Keratinocyte (primary cell): ENCODE measurements around the gene ANKRD61. TPM values are rescaled to one million over a fixed set of nuclear protein-coding genes. Genes with fewer than 3 reads are reported as not detected.
"Not testable (repeated sequence)": the region's sequence is repeated elsewhere in the genome, so short reads cannot be mapped to it uniquely, and the experiment has no call there.

Source experiments
- DNase-seq: peaks from one replicate; pipeline ENCODE4 v3.0.0-alpha.2; 2011; ENCODE audit warnings: low read depth, missing footprints, low spot score
- FAIRE-seq: peaks from 2 replicates; lab custom pipeline; 2011; peaks lifted over from hg19 to GRCh38; lab: Jason Lieb, UNC
- H2AFZ ChIP-seq: 2 replicates; pipeline ENCODE4 v1.6.0; 2012; ENCODE audit warnings: low read length, control low read depth, inconsistent platforms; ENCODE audit not compliant: control insufficient read depth
- H3K27ac ChIP-seq: 2 replicates; pipeline ENCODE4 v1.5.1; 2011; ENCODE audit warnings: low read length; ENCODE audit not compliant: control insufficient read depth, insufficient read depth
- H3K27me3 ChIP-seq: 3 replicates; pipeline ENCODE4 v1.6.0; 2011; ENCODE audit warnings: low read length; ENCODE audit not compliant: control insufficient read depth, insufficient read depth; ENCODE audit errors: extremely low read depth
- H3K36me3 ChIP-seq, 2 experiments: 2 replicates in 1 of 2; 3 replicates in 1 of 2; pipeline ENCODE4 v1.5.1; 2011; ENCODE audit warnings: low read length in 2 of 2, mild to moderate bottlenecking in 1 of 2; ENCODE audit not compliant: control insufficient read depth in 2 of 2, insufficient read depth in 2 of 2; ENCODE audit errors: extremely low read depth in 1 of 2
- H3K4me1 ChIP-seq: 3 replicates; pipeline ENCODE4 v1.5.1; 2011; ENCODE audit warnings: low read length; ENCODE audit not compliant: control insufficient read depth, insufficient read depth; ENCODE audit errors: extremely low read depth
- H3K4me2 ChIP-seq: 3 replicates; pipeline ENCODE4 v1.6.0; 2011; ENCODE audit warnings: low read depth, low read length; ENCODE audit not compliant: control insufficient read depth, insufficient read depth; ENCODE audit errors: extremely low read depth
- H3K4me3 ChIP-seq, 3 experiments: fragments of 200-600 bp in 1 of 3; sonication (generic) in 1 of 3; 2 replicates in 2 of 3; 3 replicates in 1 of 3; pipeline ENCODE4 v1.5.1; 2011 to 2016; ENCODE audit warnings: low read length in 3 of 3, mild to moderate bottlenecking in 3 of 3, control low read depth in 2 of 3, inconsistent platforms in 1 of 3, low read depth in 1 of 3, mixed read lengths in 1 of 3, mixed run types in 1 of 3, moderate library complexity in 1 of 3; ENCODE audit not compliant: control insufficient read depth in 2 of 3, insufficient read depth in 2 of 3; ENCODE audit errors: extremely low read depth in 1 of 3
- H3K79me2 ChIP-seq: 2 replicates; pipeline ENCODE4 v1.6.0; 2012; ENCODE audit warnings: low read length; ENCODE audit not compliant: control insufficient read depth, insufficient read depth
- H3K9ac ChIP-seq: 3 replicates; pipeline ENCODE4 v1.6.0; 2011; ENCODE audit warnings: low read length; ENCODE audit not compliant: control insufficient read depth, insufficient read depth; ENCODE audit errors: extremely low read depth
- H3K9me1 ChIP-seq: 3 replicates; pipeline ENCODE4 v1.6.0; 2011; ENCODE audit warnings: low read length; ENCODE audit not compliant: control insufficient read depth, insufficient read depth; ENCODE audit errors: extremely low read depth
- H3K9me3 ChIP-seq: 2 replicates; pipeline ENCODE4 v1.5.1; 2012; ENCODE audit warnings: low read depth, low read length; ENCODE audit not compliant: control insufficient read depth
- H4K20me1 ChIP-seq: 3 replicates; pipeline ENCODE4 v1.6.0; 2011; ENCODE audit warnings: low read length; ENCODE audit not compliant: control insufficient read depth, insufficient read depth; ENCODE audit errors: extremely low read depth
- EZH2 ChIP-seq: IDR thresholded peaks from one replicate; pipeline ENCODE4 v1.6.1; 2012; ENCODE audit warnings: inconsistent platforms, mild to moderate bottlenecking, low read length, moderate library complexity
- dilution Hi-C: fragments of 300-500 bp; cut with MboI; formaldehyde crosslinking; loops from one replicate; pipeline ENCODE4 v1.7.0; 2020; ENCODE audit warnings: low sequenced_read_pairs; ENCODE audit not compliant: extremely low pct_ligation_motif_present
- polyA plus RNA-seq, 5 experiments: library from polyadenylated mRNA; depleted of rRNA in 3 of 5; stranded (reverse) in 3 of 5; stranded (forward) in 1 of 5; unstranded in 1 of 5; fragments of >200 nt; gene quantifications; 1 replicate in 1 of 5; 2 replicates in 3 of 5; 3 replicates in 1 of 5; pipeline versions ENCODE4 v1.2.1 to v1.2.3, GENCODE V29; 2011 to 2012; ENCODE audit warnings: missing spikeins in 2 of 5, low read depth in 1 of 5, low replicate concordance in 1 of 5
- TF ChIP-seq, protein P1 (sequence below), 3 experiments: IDR thresholded peaks in 1 of 3; conservative IDR thresholded peaks in 1 of 3; optimal IDR thresholded peaks in 1 of 3; 2 replicates in 2 of 3; 3 replicates in 1 of 3; pipeline versions ENCODE3 to v1.5.1; 2011; ENCODE audit warnings: low read length in 3 of 3, mild to moderate bottlenecking in 3 of 3, moderate library complexity in 2 of 3, control low read depth in 1 of 3, inconsistent platforms in 1 of 3; ENCODE audit not compliant: insufficient read depth in 2 of 3; ENCODE audit errors: extremely low read depth in 1 of 3

ANKRD61 gene
- polyA plus RNA-seq, 1 donor (not counting 4 experiments of a cell fraction or from before 2014, with no cell fraction given), result 0.22 TPM

DNA sequence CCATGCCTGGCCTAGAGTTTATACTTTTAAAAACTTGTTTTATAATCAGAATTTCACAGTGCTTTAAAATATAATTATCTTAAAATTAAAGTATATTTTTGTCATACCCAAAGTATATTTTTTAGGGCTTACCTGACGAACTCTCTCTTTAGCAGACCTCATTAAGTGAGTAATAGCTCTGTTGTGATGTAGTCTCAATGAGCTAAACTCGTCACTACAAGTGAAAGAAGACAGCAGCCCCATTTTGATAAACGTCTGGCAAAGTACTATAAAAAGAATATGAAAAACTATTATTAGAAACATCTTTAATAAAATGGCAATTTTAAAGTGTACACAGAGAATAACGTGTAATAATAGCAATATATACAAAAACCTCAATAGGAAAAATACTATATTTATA, 18.6 kb downstream of the ANKRD61 start:
- H4K20me1 ChIP-seq, result no peaks in the 10 kb centered on the region
- H3K27ac ChIP-seq, result no peak overlapping the region
- H3K79me2 ChIP-seq, result peaks cover under 1% of the 10 kb centered on the region
- H3K9me3 ChIP-seq, result no peaks in the 10 kb centered on the region
- no peak overlapping the region for H3K9ac ChIP-seq
- no peak overlapping the region for H2AFZ ChIP-seq
- no peak overlapping the region for H3K4me3 ChIP-seq
- dilution Hi-C loops, result no loop called here
- H3K4me2 ChIP-seq, result no peak overlapping the region
- no peaks in the 10 kb centered on the region for H3K27me3 ChIP-seq
- no peaks in the 10 kb centered on the region for H3K9me1 ChIP-seq
- no peak for DNase-seq
- H3K36me3 ChIP-seq, result peaks cover 10 to 11% of the 10 kb centered on the region in 2 experiments
- FAIRE-seq, result no peak
- H3K4me1 ChIP-seq, result no peaks in the 10 kb centered on the region
- TF ChIP-seq, protein P1, sequence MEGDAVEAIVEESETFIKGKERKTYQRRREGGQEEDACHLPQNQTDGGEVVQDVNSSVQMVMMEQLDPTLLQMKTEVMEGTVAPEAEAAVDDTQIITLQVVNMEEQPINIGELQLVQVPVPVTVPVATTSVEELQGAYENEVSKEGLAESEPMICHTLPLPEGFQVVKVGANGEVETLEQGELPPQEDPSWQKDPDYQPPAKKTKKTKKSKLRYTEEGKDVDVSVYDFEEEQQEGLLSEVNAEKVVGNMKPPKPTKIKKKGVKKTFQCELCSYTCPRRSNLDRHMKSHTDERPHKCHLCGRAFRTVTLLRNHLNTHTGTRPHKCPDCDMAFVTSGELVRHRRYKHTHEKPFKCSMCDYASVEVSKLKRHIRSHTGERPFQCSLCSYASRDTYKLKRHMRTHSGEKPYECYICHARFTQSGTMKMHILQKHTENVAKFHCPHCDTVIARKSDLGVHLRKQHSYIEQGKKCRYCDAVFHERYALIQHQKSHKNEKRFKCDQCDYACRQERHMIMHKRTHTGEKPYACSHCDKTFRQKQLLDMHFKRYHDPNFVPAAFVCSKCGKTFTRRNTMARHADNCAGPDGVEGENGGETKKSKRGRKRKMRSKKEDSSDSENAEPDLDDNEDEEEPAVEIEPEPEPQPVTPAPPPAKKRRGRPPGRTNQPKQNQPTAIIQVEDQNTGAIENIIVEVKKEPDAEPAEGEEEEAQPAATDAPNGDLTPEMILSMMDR (optimal IDR thresholded peaks at IDR 0.05 in 1 of 3, IDR thresholded peaks at IDR 0.05 in 1 of 3, conservative IDR thresholded peaks at IDR 0.05 in 1 of 3; ENCODE audit: extremely low read depth in 1 of 3, insufficient read depth in 2 of 3, low read length in 3 of 3), result no peak
- no peak for TF ChIP-seq EZH2

DNA sequence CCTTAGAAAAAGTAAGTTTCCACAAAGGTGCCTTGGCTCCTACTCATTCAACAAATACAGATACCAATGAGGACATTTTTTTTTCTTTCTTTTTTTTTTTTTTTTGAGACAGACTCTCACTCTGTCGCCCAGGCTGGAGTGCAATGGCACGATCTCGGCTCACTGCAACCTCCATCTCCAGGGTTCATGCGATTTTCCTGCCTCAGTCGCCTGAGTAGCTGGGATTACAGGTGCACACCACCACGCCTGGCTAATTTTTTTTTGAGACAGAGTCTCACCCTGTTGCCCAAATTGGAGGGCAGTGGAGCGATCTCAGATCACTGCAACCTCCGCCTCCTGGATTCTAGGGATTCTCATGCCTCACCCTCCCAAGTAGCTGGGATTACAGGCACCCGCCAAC, 20.0 kb downstream of the ANKRD61 start:
- peaks cover 8 to 10% of the 10 kb centered on the region in 2 experiments for H3K36me3 ChIP-seq
- dilution Hi-C loops, H3K4me3 ChIP-seq, FAIRE-seq, H3K9ac ChIP-seq, DNase-seq, H3K4me1 ChIP-seq, H3K4me2 ChIP-seq, H3K9me1 ChIP-seq, H4K20me1 ChIP-seq, H3K27me3 ChIP-seq, H3K79me2 ChIP-seq, H3K9me3 ChIP-seq, H3K27ac ChIP-seq, H2AFZ ChIP-seq: not testable (repeated sequence)

DNA sequence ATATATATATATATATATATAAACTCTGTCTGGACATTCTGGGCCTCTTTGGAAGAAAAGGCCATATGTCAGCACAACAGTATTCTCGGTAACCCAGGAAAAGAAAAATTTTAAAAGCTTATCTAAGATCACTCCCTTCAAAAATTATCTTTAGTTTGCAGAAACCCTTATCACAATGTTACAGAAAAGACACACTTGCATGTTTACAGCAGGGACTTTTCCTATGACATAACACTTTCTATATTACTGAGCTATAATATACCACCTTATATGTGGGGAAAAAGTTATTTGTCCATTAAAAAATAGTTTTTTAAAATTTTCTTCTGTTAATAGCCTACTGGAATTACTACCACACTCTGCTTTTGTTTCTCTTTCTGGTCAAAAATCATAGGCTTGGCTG, 25.4 kb downstream of the ANKRD61 start:
- Histone ChIP-seq H3K4me2 (no peak overlapping the region), H3K9me1 (no peaks in the 10 kb centered on the region), H3K27me3 (no peaks in the 10 kb centered on the region), H4K20me1 (no peaks in the 10 kb centered on the region), H3K36me3 (peaks cover 0 to 6% of the 10 kb centered on the region in 2 experiments), H3K4me3 (no peak overlapping the region), H3K9ac (no peak overlapping the region), H3K27ac (no peak overlapping the region), H3K4me1 (peaks cover 8% of the 10 kb centered on the region), H2AFZ (no peak overlapping the region), H3K79me2 (peaks cover 30% of the 10 kb centered on the region), H3K9me3 (no peaks in the 10 kb centered on the region)
- TF ChIP-seq EZH2, result no peak
- TF ChIP-seq, protein P1 (optimal IDR thresholded peaks at IDR 0.05 in 1 of 3, IDR thresholded peaks at IDR 0.05 in 1 of 3, conservative IDR thresholded peaks at IDR 0.05 in 1 of 3; ENCODE audit: extremely low read depth in 1 of 3, insufficient read depth in 2 of 3, low read length in 3 of 3), result no peak
- no peak for FAIRE-seq
- DNase-seq, result no peak
- dilution Hi-C loops, result no loop called here
